ENCODE data around the gene IBSP. TPM values are rescaled to one million over a fixed set of nuclear protein-coding genes. Genes with fewer than 3 reads are reported as not detected.

IBSP gene
- total and polyA plus RNA-seq, 7 donors: not detected

GRCh38 chr4:87804871-87805270 is 5.5 kb downstream of the IBSP start:
- 50 to 63% (median 53%) methylated on average over 2 of the region's 2 CpGs for WGBS, 3 donors
- H3K27me3 ChIP-seq (ENCODE audit: insufficient read depth in 3 of 3, low read length in 2 of 3): no peaks in the 10 kb centered on the region
- no peaks in the 10 kb centered on the region for H3K36me3 ChIP-seq (ENCODE audit: insufficient read depth in 1 of 2, low read depth in 1 of 2)
- TF ChIP-seq CTCF (IDR thresholded peaks at IDR 0.05): no peak
- intact Hi-C loops (cut with DNase I): no loop called here
- DNase-seq (no peak), ATAC-seq (no peak)
- no peak overlapping the region for H3K4me3 ChIP-seq
- no peaks in the 10 kb centered on the region for H3K9me3 ChIP-seq
- H3K27ac ChIP-seq: no peak overlapping the region
- no peaks in the 10 kb centered on the region for H3K4me1 ChIP-seq

- no peak for TF ChIP-seq CTCF (IDR thresholded peaks at IDR 0.05)
- Histone ChIP-seq H3K4me1 (no peaks in the 10 kb centered on the region), H3K4me3 (no peak overlapping the region), H3K9me3 (no peaks in the 10 kb centered on the region), H3K27ac (no peak overlapping the region), H3K36me3 (ENCODE audit: insufficient read depth in 1 of 2, low read depth in 1 of 2) (no peaks in the 10 kb centered on the region), H3K27me3 (ENCODE audit: insufficient read depth in 3 of 3, low read length in 2 of 3) (no peaks in the 10 kb centered on the region)
- ATAC-seq (no peak), DNase-seq (no peak)
- intact Hi-C loops (cut with DNase I): no loop called here
- 67 to 84% (median 72%) methylated on average over 2 of the region's 2 CpGs for WGBS, 3 donors
These were observed 6.6 kb downstream of the IBSP start for GRCh38 chr4:87805971-87806370.

GRCh38 chr4:87806520-87806919 is 7.2 kb downstream of the IBSP start:
- ATAC-seq (no peak), DNase-seq (no peak)
- Histone ChIP-seq H3K9me3 (no peaks in the 10 kb centered on the region), H3K27me3 (ENCODE audit: insufficient read depth in 3 of 3, low read length in 2 of 3) (no peaks in the 10 kb centered on the region), H3K4me1 (no peaks in the 10 kb centered on the region), H3K36me3 (ENCODE audit: insufficient read depth in 1 of 2, low read depth in 1 of 2) (no peaks in the 10 kb centered on the region), H3K27ac (no peak overlapping the region), H3K4me3 (no peak overlapping the region)
- intact Hi-C loops (cut with DNase I): no loop called here
- 91 to 93% (median 91%) methylated on average over 3 of the region's 3 CpGs for WGBS, 3 donors
- TF ChIP-seq CTCF (IDR thresholded peaks at IDR 0.05): no peak

GRCh38 chr4:87807402-87807801 is 8.0 kb downstream of the IBSP start:
- no peak overlapping the region for H3K27ac ChIP-seq
- intact Hi-C loops (cut with DNase I): no loop called here
- H3K4me3 ChIP-seq: no peak overlapping the region
- no peak for TF ChIP-seq CTCF (IDR thresholded peaks at IDR 0.05)
- no peaks in the 10 kb centered on the region for H3K9me3 ChIP-seq
- WGBS, 3 donors: 65 to 83% (median 72%) methylated on average over 3 of the region's 3 CpGs
- H3K36me3 ChIP-seq (ENCODE audit: insufficient read depth in 1 of 2, low read depth in 1 of 2): no peaks in the 10 kb centered on the region
- ATAC-seq (peak in 1 of 4 donors; percentile 47), DNase-seq (no peak)
- no peaks in the 10 kb centered on the region for H3K4me1 ChIP-seq
- H3K27me3 ChIP-seq (ENCODE audit: insufficient read depth in 3 of 3, low read length in 2 of 3): no peaks in the 10 kb centered on the region

- no peak overlapping the region for H3K27ac ChIP-seq
- TF ChIP-seq CTCF (IDR thresholded peaks at IDR 0.05): no peak
- WGBS, 3 donors: 75 to 84% (median 79%) methylated on average over 2 of the region's 2 CpGs
- no peaks in the 10 kb centered on the region for H3K4me1 ChIP-seq
- H3K4me3 ChIP-seq: no peak overlapping the region
- no peak for ATAC-seq
- no peaks in the 10 kb centered on the region for H3K27me3 ChIP-seq (ENCODE audit: insufficient read depth in 3 of 3, low read length in 2 of 3)
- DNase-seq: no peak
- intact Hi-C loops (cut with DNase I): no loop called here
- no peaks in the 10 kb centered on the region for H3K36me3 ChIP-seq (ENCODE audit: insufficient read depth in 1 of 2, low read depth in 1 of 2)
- H3K9me3 ChIP-seq: no peaks in the 10 kb centered on the region
These were observed 12.6 kb downstream of the IBSP start for GRCh38 chr4:87811977-87812376.
